GM18519 (cell line): Measurements from ENCODE around the gene CMC2.

Experiments
- ATAC-seq: cut with Tn5 transposase; IDR thresholded peaks from one replicate; pipeline ENCODE4 v1.9.1; 2021; ENCODE audit warnings: mild to moderate bottlenecking, moderate library complexity; ENCODE audit not compliant: unreplicated experiment, low FRiP score

Gene CMC2

DNA sequence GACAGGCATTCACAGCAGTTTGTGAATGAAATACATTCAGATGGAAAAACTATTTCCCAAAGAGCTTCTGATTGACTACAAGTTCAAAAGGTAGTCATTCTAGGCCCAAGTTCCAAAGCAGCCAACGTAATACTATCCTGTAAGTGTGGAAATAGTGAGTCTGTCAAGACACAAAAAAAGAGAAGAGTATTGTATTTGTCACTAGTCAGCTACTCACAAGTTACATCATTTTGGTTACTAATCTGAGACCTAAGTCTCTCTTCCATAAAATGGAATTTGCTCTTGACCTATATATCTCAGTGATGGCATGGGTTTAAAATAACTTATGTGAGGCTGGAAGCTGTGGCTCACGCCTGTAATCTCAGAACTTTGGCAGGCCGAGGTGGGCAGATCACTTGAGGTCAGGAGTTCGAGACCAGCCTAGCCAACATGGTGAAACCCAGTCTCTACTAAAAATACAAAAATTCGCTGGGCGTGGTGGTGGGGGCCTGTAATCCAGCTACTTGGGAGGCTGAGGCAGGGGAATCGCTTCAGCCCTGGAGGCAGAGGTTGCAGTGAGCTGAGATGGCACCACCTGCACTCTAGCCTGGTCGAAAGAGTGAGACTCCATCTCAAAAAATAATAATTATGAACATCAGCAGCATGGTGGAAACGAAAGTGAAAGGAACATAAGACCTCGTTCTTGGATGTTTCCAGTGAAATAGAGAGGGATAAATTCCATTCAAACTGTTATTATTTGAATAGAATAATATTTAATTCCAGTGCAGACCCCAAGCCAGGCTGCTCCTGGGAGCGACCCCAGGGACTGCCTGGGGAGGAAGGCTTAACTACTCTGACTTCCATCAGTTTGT is 2.9 kb downstream of the CMC2 start:
- no peak for ATAC-seq

DNA sequence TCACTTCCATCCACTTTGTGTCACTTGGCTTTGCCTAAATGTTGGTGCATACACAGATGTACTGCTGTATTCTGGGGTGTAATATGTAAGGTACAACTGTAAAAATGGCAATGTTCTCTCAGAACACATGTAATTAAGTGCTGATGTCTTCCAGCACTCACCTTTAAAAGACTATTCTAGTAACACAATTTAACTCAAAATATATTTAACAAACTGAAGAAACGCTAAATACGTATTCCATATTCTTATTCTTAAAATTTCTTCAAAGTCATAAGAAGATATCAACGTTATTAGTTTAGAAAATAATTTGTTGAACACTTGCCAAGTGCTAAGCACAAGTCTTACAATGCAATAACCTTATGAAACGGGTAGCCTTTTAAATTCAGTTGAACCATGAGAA is 3.6 kb downstream of the CMC2 start:
- ATAC-seq, result no peak

DNA sequence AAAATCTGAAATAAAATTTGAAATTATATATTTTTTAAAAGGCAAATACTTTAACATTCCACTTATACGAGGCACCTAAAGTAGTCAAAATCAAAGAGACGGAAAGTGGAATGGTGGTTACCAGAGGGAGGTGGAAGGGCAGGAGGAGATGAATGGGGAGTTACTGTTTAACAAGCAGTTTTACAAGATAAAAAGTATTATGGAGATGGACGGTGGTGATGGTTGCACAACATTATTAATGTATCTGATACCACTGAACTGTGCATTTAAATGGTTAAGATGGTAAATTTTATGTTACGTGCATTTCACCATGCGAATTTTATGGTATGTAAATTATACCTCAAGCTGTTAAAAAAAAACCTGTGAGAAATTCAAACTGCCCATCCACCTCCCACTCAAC is 5.4 kb downstream of the CMC2 start:
- ATAC-seq, result no peak

DNA sequence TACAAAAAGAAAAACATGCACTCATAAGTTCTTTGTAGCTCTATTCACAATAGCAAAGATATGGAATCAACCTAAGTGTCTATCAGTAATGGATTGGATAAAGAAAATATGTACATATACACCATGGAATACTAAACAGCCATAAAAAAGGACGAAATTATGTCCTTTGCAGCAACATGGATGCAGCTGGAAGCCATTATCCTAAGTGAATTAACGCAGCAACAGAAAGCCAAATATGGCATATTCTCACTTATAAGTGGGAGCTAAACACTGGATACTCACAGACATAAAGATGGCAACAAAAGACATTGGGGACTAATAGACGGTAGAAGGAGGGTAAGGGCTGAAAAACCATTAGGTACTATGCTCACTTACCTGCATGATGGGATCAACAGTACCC is 5.8 kb downstream of the CMC2 start:
- ATAC-seq, result no peak

DNA sequence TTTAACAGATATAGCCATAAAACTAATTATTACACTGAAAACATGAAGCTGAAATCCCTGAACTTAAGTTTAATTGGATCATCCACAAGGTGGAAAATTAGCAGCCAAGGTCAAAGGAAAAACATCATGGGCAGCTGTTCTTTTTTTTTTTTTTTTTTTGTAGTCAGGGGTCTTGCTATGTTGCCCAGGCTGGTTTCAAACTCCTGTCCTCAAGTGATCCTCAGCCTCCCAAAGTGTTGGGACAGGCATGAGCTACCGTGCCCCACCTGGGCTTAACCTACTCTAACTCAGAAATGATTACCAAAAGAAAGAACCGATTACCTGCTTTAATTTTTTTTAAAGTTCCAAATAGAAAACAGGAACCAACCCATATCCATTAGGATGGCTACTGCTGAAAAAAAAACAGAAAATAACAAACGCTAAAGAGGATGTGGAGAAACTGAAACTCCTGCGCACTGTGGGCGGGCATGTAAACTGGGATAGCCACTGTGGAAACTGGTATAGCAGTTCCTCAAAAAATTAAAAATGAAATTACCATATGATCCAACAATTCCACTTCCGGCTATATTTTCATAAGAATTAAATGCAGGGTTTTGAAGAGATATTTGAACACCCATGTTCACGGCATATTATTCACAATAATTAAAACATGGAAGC is 8.6 kb downstream of the CMC2 start:
- no peak for ATAC-seq

DNA sequence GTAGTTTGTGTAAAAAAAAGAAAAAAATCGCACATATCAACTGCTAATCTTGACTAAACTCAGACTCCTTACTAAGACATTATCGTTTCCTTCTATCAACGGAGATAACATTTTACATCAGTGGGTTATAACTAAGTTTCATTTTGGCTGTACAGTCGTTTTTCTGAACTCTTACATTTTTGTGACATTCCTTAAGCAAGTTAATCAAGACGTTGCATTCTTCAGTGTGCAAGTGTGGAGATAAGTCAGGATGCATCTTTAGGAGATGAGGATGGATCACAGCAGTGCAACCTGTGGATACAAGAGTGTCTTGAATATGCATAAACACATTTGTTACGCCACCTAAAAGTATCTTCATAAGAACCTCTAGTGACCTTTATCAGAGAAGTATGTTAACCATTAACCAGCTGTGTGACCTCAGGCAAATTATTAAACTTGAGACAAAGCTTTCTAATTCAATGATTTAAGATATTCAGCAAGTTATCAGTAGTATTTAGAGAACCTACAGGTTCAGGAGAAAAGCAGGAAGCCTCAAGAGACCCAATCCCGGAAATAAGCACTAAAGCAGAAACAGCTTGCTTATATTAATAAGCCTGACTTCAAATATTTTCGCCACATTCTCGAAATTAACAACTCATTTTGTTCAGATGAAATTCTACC is 9.4 kb downstream of the CMC2 start:
- ATAC-seq, result no peak

DNA sequence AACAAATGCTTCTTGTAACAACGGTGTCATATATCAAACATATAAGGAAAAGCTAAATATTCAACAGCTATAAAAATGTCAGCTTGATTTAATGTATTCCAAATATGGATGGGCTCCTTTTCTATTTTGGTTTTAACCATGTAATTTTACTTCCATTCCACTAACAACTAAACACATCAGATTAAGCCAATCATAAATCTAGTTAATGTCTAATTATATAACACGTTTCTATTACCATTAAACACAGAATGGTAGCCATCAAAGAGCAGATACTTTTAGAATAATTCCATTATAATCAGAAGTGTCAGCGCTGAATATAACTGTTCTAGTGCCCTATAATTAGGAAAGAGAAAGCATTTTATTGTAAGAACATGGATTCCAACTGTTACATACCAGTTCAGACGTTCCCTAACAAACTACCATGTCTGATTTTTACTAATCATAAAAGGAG is 10.0 kb downstream of the CMC2 start:
- ATAC-seq, result no peak

DNA sequence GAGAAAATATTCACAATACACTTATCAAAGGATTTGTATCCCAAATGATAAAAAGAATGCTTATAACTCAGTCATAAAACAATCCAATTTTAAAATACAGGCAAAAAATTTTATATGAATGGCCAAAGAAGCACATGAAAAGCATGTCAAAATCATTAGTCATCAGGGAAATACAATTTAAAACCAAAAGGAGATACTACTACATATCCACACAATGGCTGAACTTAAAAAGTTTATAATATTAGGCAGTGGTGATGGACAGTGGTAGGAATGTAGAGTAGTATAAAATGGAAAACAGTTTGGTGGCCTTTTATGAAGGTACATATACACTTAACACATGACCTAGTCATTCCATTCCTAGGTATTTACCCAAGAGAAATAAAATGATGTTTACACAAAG is 12.2 kb downstream of the CMC2 start:
- ATAC-seq, result no peak

DNA sequence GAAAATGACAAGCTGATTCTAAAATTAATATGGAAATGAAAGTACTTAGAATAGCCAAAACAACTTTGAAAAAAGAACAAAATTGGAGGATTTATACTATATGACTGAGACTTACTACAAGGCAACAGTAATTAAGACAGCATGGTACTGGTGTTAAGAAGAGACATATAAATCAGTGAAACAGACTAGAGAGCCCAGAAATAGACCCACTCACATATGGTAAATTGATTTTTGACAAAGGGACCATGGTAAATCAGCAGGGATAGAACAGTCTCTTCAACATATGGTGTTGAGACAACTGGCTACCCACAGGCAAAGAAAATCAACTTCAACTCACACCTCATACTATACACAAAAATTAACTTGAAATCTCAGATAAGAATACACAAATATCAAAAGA is 12.9 kb downstream of the CMC2 start:
- no peak for ATAC-seq

DNA sequence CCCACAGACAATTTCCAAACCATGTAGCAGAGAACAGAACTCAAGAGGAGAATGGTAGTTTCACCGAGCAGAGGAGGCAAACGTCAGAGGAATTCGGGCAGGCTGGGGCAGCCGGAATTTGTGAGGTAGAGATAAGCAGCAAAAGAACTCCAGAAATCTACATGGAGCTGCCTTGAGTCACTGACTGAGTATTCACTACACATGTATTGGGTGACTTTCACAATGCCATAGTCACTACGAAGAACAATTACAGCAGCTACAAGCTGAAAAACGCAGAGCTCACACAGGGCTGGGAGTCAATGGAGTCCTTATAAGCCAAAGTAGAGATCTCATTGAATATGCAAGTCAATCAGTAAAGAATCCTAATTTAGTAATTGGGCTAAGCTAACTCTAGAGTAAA is 13.4 kb downstream of the CMC2 start:
- no peak for ATAC-seq

DNA sequence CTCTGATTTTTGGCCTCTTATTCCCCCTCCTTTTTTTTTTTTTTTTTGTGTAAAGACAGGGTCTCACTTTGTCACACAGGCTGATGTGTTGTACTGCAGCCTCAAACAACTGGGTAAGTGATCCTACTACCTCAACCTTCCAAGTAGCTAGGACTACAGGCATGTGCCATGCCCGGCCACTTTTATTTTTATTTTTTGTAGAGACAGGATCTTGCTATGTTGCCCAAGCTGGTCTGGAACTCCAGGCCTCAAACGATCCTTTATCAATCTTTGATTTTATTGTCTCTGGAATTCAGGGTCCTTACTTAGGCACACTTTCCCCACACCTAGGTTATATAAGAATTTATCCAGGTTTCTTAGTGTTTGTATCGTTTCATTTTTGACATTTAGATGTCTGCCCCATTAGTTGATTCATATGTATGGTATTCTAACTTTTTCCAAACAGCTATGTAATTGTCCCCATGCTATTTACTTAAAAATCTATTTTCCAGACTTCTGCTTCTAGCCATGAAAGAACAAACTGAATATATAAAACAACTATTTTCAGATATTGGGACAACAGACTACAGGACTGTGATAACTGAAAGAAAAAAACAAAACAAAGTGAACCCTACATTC is 13.9 kb downstream of the CMC2 start:
- ATAC-seq, result no peak

DNA sequence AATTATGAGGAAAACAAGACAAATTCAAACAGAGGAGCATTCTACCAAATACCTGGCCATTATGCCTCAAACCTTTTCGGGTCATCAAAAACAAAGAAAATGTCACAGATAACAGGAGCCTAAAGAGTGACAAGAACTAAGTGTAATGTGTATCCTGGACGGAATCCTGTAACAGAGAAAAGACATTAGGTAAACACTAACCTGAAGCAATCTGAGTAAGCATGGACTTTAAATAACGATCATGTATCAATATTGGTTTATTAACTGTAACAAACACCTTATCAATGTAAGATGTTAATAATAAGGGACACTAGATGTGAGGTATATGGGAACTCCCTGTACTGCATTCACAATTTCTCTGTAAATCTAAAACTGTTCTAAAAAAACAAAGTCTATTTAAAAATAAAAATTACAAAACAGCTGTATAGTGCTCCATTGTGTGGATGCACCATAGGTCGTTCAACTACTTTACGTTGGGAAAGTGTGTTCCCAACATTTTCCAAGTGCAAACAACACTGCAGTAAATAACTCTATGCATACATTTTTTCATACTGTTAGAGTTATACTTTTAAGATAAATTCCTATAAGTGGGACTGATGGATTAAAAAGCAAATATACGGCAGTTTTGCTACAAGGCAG is 14.8 kb downstream of the CMC2 start:
- no peak for ATAC-seq

DNA sequence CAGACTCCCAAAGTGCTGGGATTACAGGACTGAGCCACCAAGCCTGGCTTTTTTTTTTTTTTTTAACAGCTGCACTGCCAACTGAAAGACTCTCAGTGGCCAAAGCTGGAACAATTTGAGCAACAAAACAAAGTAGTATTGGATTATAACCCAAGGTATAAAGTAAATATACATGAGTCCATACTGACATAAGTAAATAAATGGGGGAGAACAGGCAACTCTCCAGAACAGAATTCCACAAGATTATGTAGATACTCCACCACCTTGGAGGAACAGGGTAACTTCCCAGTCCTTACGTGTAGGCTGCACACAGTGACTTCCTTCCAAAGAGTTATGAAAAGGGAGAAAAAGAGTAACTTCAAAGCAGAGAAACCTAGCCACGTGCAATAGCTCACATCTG is 15.7 kb downstream of the CMC2 start:
- ATAC-seq, result no peak

DNA sequence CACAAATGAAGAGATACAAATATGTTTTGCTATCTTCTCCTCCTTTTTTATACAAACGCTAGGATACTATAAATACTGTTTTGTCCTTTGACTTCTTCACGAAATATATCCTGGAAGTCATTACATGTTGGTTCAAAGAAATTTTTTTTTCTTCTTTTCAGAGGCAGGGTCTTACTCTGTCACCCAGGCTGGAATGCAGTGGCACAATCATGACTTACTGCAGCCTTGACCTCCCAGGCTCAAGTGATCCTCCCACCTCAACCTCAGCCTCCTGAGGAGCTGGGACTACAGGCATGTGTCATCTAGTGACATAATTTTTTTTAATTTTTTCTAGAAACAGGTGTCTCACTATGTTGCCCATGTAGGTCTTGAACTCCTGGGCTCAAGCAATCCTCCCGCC is 16.1 kb downstream of the CMC2 start:
- ATAC-seq, result no peak

DNA sequence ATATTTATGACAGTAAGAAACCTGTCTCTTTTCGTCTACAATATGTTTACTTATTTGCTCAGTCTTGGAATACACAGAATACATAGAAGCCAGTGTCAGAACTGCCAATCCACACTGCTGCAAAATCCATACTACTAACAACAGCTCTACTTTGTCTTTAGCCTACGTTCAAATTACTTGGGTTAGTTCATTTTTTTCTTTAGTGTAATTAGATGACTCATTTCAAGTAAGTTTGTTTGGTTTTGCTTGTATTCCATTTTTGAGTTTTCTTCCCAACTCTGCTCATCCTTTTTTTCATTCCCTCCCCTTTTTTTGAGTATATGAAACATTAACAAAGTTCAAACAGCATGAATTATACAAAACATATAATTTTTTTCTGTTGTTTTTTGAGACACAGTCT is 16.9 kb downstream of the CMC2 start:
- no peak for ATAC-seq

DNA sequence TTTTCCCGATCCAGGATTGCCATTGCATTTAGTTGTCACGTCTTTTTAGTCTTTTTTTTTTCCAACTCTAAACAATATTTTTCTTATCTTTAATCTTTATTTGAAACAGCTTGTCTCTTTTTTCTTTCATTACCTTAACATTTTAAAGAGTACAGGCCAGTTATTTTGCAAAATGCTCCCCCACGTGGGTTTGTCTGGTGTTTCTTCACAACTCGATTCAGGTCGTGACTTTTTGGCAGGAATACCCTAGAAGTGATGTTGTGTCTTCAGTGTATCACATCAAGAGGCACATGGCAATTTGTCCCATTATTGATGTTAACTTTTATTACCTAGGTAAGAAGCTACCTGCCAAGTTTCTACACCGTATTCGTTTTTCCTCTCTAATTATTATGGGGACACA is 17.9 kb downstream of the CMC2 start:
- no peak for ATAC-seq

DNA sequence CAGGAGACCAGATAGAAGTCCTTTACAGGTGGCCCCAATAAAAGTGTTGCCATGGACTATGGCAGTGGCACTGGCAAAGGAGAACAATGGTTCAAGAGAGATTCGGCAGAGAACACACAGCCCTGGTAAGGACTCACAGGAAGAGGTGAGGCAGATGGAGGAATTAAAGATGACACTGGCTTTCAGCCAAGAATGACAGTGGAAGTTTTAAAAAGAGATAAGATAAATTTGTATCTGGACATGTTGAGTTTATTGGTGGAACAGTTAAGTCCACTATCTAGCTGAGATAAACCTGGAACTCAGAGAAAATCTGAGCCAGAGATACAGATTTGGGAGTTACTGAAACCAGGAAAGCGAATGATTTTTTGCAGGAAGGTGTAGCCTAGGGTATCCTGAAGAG is 20.1 kb downstream of the CMC2 start:
- ATAC-seq, result no peak

DNA sequence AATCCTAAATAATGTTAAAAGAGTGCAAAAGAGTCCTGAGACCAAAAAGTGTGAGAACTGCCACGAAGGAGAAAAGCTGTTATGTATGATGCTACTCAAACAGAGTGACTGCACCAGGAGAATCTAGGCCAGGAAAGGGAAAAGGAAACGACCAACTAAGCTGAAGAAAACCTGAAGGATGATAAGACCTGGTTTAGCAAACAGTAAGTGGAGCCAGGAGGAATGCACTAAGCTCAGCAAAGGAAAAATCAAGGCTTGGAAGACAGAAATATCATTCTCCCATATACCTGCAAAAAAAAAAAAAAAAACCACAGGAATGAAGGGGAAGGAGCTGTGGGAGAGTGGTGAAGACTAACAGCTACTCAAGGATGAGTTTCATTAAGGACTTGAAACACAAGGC is 21.1 kb downstream of the CMC2 start:
- no peak for ATAC-seq

DNA sequence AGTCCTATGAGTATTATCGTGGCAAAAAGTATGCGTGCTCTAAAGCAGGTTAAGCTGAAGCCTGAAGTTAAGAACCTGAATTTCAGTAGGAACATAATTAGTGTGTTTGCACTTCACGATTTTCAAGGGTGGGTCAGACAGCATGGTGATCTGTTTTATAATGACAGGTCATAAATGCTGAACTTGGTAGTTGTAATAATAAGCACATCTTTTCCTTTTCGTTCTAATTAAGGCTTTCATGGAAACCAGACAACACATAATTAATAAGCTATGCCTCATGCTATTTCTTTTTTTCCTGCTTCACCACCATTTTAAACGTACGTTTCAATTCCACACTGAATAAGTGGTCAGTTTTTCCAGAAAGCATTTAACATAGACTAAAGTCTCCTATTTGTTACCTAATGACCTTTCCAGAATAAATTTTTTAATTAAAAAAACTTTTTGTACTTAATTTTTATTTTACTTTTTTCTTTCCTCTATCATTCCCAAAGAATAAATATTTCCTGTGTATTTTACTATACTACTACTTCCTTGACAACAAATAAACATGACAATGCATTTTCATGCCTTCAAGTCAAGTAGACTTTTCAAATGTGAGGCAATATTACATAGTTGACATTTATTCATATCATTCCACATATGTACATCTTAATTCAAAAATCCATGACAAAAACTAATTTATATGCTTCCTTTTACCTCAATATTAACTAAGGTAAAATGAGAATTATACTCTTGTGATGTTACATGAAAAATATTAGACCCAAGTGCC is 22.4 kb downstream of the CMC2 start:
- ATAC-seq, result no peak

DNA sequence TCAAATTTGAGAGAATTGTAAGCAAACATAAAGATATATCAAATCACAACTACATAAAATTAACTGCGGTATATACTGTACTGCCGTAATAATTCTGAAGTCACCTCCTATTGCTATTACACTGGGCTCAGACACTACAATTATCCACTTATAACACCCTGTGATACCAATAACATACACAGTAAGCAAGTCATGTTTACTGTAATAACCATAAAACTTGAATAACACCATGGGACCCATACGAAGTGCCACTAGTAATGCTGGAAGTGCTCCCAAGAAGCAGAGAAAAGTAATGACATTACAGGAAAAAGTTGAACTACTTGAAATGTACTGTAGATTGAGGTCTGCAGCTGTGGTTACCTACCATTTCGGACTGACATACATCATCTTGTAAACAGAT is 24.0 kb downstream of the CMC2 start:
- no peak for ATAC-seq
